DMS 273 (cell line): ENCODE measurements around the gene KRT8.

Source experiments
- DNase-seq: peaks from one replicate; lab custom pipeline; 2025; ENCODE audit not compliant: unreplicated experiment; lab: John Stamatoyannopoulos, UW

KRT8 gene

DNA sequence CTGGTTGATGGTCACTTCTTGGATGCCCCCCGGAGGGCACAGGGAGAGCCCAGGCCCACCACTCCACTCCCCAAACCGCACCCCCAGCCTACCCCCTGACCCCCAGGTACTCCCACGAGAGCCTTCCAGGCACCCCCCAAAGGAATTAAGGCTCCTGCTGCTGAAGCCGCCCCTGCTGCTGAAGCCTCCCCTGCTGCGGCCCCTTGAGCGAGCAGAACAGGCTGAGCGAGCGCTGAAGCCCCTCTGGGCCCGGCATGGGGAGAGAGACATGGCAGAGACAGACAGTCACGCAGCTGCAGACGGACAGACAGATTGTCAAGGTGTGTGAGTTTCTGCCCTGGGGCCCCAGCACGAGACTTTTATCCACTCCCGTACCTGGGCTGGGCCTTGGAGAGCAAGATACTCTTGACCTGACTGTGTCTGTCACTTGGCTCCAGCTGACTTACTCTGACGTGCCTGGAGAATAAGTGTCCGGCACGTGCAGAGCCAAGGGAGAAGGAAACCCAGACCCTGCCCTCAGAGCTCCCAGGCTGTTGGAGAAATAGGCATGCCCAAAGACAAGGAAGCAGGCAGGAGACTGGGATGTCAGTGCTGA lies 56.1 kb downstream of the KRT8 start, which contains the start of gene KRT78:
TSS of gene KRT78 (minus strand) at position 334 of the 595 bp plus-strand sequence. CDS start at position 270, 64 bp downstream.
- DNase-seq: no peak

DNA sequence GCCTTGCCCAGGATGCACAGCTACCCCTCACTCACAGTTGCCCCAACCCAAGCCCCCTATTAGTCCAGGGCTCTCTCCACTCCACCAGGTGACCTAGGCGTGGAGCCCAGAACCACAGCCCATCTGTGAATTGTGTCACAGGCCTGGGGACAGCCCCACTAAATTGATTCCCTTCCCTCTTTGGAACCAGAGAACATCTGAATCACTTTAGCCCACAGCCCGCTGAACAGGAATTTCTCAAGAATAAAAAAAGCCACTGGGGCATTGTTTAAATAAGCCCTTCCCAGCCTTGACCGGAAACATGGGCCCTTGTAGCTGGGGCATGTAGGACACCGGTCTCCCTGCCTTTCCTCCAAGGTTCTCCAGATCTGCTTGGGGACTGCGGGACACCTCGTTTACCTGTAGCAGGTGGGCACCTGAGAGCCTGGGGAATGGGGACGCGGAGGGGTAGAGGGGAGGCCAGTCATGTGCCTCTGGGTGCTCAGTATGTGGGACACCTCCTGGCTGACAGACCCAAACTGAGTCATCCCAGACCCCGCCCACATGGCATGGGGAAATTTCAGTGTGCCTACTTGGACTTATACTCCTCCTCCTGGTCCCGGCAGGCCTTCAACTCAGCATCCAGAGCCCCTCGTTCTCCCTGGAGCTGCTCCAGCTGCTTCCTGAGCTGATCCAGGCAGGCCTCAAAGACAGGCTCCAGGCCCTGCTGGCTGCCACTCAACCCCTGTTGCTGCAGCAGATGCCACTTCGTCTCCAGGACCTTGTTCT lies 57.4 kb downstream of the KRT8 start:
- no peak for DNase-seq
